ENCODE results near the gene ZNF440.
"Not testable (repeated sequence)": the region's sequence is repeated elsewhere in the genome, so short reads cannot be mapped to it uniquely, and the experiment has no call there.

Gene ZNF440

GRCh38 chr19:11814029-11814699, at the start of gene ZNF440:
ZNF440 (plus strand) TSS chr19:11814273; CDS start chr19:11814448, 175 bp downstream.
- peak; percentile 90 for DNase-seq

GRCh38 chr19:11766597-11767591, 47.2 kb upstream of the ZNF440 start, which contains the start of gene ZNF441:
ZNF441 (plus strand) TSS chr19:11767000; CDS start chr19:11767194, 194 bp downstream.
- DNase-seq = peak; percentile 95

- peak; percentile 30 for DNase-seq
Observed at GRCh38 chr19:11767633-11768133, 46.4 kb upstream of the ZNF440 start.

GRCh38 chr19:11769995-11770394, 44.1 kb upstream of the ZNF440 start:
- DNase-seq = no peak

- not testable (repeated sequence) for DNase-seq
Observed at GRCh38 chr19:11771520-11771919, 42.6 kb upstream of the ZNF440 start.

- not testable (repeated sequence) for DNase-seq
Observed at GRCh38 chr19:11776669-11777068, 37.4 kb upstream of the ZNF440 start.

GRCh38 chr19:11780431-11781020, 33.5 kb upstream of the ZNF440 start:
- no peak for DNase-seq

GRCh38 chr19:11781295-11782057, 32.6 kb upstream of the ZNF440 start:
- no peak for DNase-seq

GRCh38 chr19:11783767-11784166, 30.3 kb upstream of the ZNF440 start:
- no peak for DNase-seq

GRCh38 chr19:11784356-11784755, 29.7 kb upstream of the ZNF440 start:
- DNase-seq = no peak

- DNase-seq = no peak
Observed at GRCh38 chr19:11787536-11787935, 26.5 kb upstream of the ZNF440 start.

- DNase-seq = no peak
Observed at GRCh38 chr19:11792942-11793341, 21.1 kb upstream of the ZNF440 start.

GRCh38 chr19:11797491-11797890, 16.6 kb upstream of the ZNF440 start:
- peak; percentile 71 for DNase-seq

GRCh38 chr19:11798391-11799330, 15.4 kb upstream of the ZNF440 start, which contains the start of gene ZNF491:
ZNF491 (plus strand) TSS chr19:11798523; CDS start chr19:11805954, 7,431 bp downstream.
- peak; percentile 88 for DNase-seq

- no peak for DNase-seq
Observed at GRCh38 chr19:11806354-11807098, 7.5 kb upstream of the ZNF440 start.

GRCh38 chr19:11807099-11807380, 7.0 kb upstream of the ZNF440 start:
- no peak for DNase-seq

- no peak for DNase-seq
Observed at GRCh38 chr19:11813703-11814028, 407 bp upstream of the ZNF440 start.

GRCh38 chr19:11814700-11815035, 595 bp downstream of the ZNF440 start:
- DNase-seq = no peak

- DNase-seq = no peak
Observed at GRCh38 chr19:11821474-11822109, 7.5 kb downstream of the ZNF440 start.

Data from activated naive CD4-positive, alpha-beta T cell treated with Interleukin-2 at 50 U/mL for 16 hours (primary cell).